T-helper 1 cell treated with Interleukin-12 subunit alpha and Interleukin-12 subunit beta and Interleukin-4 antibody, amounts not matched to agents 30 μg/mL and 1 μg/mL, for 36 hours (primary cell): ENCODE measurements around the gene ERBB2.

ENCODE experiments used
- H3K27ac Mint-ChIP-seq: one replicate; pipeline ENCODE4 v1.8.0; 2021; ENCODE audit warnings: mild to moderate bottlenecking, mixed read lengths
- H3K27me3 Mint-ChIP-seq: one replicate; pipeline ENCODE4 v1.8.0; 2021; ENCODE audit warnings: low read depth, mixed read lengths
- H3K36me3 Mint-ChIP-seq: one replicate; pipeline ENCODE4 v1.8.0; 2021; ENCODE audit warnings: low read depth, mixed read lengths
- H3K4me1 Mint-ChIP-seq: one replicate; pipeline ENCODE4 v1.8.0; 2021; ENCODE audit warnings: low read depth, mixed read lengths
- H3K4me3 Mint-ChIP-seq: one replicate; pipeline ENCODE4 v1.8.0; 2021; ENCODE audit warnings: mild to moderate bottlenecking, moderate library complexity, mixed read lengths
- H3K9me3 Mint-ChIP-seq: one replicate; pipeline ENCODE4 v1.8.0; 2021; ENCODE audit warnings: mixed read lengths

ERBB2 gene

DNA sequence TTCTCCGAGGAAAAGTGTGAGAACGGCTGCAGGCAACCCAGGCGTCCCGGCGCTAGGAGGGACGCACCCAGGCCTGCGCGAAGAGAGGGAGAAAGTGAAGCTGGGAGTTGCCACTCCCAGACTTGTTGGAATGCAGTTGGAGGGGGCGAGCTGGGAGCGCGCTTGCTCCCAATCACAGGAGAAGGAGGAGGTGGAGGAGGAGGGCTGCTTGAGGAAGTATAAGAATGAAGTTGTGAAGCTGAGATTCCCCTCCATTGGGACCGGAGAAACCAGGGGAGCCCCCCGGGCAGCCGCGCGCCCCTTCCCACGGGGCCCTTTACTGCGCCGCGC lies at the start of gene ERBB2:
Gene ERBB2 (plus strand): TSS at position 247 of the 330 bp plus-strand sequence. CDS start 175 bp downstream, outside the sequence.
- Mint-ChIP-seq H3K9me3 (no peaks in the 10 kb centered on the region), H3K4me1 (peaks cover 12% of the 10 kb centered on the region), H3K27me3 (peaks cover 53% of the 10 kb centered on the region), H3K36me3 (no peaks in the 10 kb centered on the region), H3K4me3 (no peak within 1 kb of the TSS), H3K27ac (no peak within 1 kb of the TSS)

DNA sequence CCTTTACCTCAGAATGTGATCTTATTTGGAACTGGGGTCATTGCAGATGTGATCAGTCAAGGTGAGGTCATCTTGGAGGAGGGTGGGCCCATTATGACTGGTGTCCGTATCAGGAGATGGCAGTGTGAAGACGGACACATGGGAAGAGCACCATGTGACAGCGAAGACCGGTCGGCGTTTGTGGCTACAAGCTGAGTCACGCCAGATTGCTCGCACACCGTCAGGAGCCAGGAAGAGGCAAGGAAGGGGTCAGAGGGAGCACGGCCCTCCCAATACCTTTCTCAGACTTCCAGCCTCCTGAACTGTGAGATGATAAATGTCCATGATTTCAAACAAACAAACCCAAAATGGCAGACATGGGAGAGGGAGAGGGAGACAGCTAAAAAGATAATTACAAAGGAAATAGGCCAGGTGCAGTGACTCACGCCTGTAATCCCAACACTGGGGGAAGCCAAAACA lies 49.7 kb upstream of the ERBB2 start:
- H3K9me3 Mint-ChIP-seq = no peaks in the 10 kb centered on the region
- H3K4me3 Mint-ChIP-seq = no peak overlapping the region
- H3K27me3 Mint-ChIP-seq = no peaks in the 10 kb centered on the region
- peaks cover 5% of the 10 kb centered on the region for H3K36me3 Mint-ChIP-seq
- no peak overlapping the region for H3K27ac Mint-ChIP-seq
- H3K4me1 Mint-ChIP-seq = peaks cover 13% of the 10 kb centered on the region

DNA sequence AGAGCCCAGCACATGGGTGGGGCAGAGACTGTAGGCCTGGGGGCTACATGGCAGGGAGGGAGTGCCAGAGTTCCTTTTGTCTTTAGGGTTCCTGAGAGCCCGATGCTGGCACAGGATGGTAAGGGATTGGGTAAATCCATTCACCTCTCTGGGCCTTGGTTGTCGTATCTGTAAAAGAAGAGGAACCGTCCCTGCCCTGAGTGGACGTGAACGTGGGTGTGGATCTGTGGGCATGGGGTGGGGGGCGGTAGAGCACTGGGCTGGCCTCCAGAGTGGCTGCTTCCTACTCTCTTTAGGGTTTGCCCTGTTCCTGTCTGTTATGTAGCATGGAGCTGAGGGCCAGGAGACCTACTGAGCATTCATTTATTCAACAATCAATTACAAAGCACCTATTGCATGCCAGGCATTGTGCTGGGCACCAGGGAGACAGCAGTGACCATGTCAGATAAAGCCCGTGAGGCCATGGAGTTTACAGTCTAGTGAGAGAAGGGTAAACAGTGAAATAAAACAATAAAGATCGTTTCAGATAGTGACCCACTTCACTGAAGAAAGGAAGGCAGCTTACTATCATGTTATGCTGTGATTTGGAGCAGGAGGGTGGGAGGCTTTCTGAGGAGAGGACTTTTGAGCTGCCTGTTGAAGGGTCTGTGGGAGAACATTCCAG lies 47.8 kb upstream of the ERBB2 start:
- H3K4me3 Mint-ChIP-seq = no peak overlapping the region
- no peaks in the 10 kb centered on the region for H3K27me3 Mint-ChIP-seq
- no peaks in the 10 kb centered on the region for H3K9me3 Mint-ChIP-seq
- H3K36me3 Mint-ChIP-seq = peaks cover 8% of the 10 kb centered on the region
- H3K4me1 Mint-ChIP-seq = peaks cover 17% of the 10 kb centered on the region
- peak overlapping the region; percentile 21 for H3K27ac Mint-ChIP-seq

DNA sequence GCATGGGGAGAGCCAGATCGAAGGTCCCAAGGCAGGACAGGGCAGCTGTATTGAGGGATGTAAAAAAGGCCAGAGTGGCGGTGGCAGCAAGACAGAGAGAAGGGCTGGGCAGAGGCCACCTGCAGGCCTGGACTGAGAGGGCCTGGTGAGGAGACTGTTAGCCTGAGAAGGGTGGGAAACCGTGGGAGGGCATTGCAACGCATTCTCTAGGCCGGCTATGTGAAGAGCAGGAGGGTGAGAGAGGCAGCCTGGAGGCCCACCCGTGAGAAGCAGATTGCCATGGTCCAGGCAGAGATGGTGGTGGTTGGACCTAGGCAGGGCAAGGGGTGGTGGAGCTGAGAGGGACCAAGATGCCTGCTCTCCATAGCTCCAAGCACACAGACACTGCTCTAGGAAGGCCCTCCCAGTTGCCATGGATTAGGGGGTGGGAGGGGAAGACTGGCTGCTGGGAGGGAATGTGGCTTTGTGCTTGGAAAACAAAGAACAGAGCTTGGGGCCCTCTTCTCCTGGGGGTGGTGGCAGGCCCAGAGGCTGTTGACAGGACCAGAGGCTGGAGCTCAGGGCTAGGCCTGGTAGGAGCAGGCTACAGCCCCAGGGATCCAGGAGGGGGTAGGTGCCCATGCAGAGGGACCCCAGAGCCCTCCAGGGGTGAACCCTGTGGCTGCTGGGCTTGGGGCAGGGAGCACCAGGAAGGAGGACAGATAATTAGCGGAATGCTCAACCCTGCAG lies 47.1 kb upstream of the ERBB2 start:
- H3K9me3 Mint-ChIP-seq = no peaks in the 10 kb centered on the region
- H3K27ac Mint-ChIP-seq = no peak overlapping the region
- no peaks in the 10 kb centered on the region for H3K27me3 Mint-ChIP-seq
- no peak overlapping the region for H3K4me3 Mint-ChIP-seq
- peaks cover 8% of the 10 kb centered on the region for H3K36me3 Mint-ChIP-seq
- peaks cover 17% of the 10 kb centered on the region for H3K4me1 Mint-ChIP-seq

DNA sequence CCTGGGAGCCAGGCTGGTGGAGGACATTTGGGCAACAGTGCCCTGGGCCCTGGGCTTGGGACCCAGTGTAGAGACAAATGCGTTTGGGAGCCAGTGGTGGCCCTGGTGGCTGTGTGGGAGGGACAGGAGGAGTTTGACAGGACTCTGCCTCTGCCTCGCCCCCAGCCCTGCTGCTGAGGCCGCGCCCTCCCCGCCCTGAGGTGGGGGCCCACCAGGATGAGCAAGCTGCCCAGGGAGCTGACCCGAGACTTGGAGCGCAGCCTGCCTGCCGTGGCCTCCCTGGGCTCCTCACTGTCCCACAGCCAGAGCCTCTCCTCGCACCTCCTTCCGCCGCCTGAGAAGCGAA lies 46.6 kb upstream of the ERBB2 start:
- peaks cover 17% of the 10 kb centered on the region for H3K4me1 Mint-ChIP-seq
- H3K4me3 Mint-ChIP-seq = no peak overlapping the region
- H3K27me3 Mint-ChIP-seq = no peaks in the 10 kb centered on the region
- peaks cover 8% of the 10 kb centered on the region for H3K36me3 Mint-ChIP-seq
- no peaks in the 10 kb centered on the region for H3K9me3 Mint-ChIP-seq
- no peak overlapping the region for H3K27ac Mint-ChIP-seq

DNA sequence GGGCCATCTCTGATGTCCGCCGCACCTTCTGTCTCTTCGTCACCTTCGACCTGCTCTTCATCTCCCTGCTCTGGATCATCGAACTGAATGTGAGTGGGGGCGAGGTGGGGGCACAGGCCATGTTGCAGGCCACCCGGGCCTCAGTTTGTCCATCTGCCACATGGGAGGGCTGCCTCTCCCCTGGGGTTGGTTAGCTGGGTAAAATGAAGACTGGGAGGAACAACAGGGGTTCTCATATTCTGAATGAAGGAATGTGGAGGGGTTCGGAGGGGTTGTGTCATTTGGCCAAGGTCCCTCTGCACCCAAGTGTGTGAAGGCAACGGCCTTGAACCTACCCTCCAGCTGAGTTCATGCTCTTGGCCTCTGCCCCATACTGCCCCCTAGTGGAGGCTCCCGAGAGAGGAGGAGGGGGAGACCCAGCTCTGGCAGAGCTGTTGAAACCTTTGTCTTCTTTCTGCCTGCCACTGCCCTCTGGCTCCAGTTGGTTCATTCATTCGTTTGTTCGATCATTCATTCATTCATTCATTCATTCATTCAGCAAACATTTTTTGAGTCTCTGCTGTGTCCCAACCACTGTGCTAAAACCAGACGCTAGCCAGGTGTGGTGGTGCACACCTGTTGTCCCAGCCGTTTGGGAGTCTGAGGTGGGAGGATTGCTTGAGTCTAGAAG lies 46.1 kb upstream of the ERBB2 start:
- H3K9me3 Mint-ChIP-seq = no peaks in the 10 kb centered on the region
- H3K27me3 Mint-ChIP-seq = no peaks in the 10 kb centered on the region
- H3K36me3 Mint-ChIP-seq = peaks cover 6% of the 10 kb centered on the region
- no peak overlapping the region for H3K4me3 Mint-ChIP-seq
- H3K4me1 Mint-ChIP-seq = peaks cover 17% of the 10 kb centered on the region
- H3K27ac Mint-ChIP-seq = peak overlapping the region; percentile 29

DNA sequence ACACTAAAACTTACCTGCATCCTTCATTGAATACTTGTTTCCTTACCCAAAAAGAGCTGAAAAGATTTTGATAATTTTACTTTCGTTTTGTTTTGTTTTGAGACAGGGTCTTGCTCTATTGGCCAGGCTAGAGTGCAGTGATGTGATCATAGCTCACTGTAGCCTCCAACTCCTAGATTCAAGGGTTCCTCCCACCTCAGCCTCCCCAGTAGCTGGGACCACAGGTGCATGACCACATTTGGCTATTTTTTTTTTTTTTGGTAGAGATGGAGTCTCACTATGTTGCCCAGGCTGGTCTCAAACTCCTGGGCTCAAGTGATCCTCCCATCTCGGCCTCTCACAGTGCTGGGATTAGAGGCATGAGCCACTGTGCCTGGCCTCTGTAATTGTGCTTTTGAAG lies 44.8 kb upstream of the ERBB2 start:
- H3K27me3 Mint-ChIP-seq = no peaks in the 10 kb centered on the region
- H3K9me3 Mint-ChIP-seq = no peaks in the 10 kb centered on the region
- peaks cover 6% of the 10 kb centered on the region for H3K36me3 Mint-ChIP-seq
- H3K4me1 Mint-ChIP-seq = peaks cover 17% of the 10 kb centered on the region
- H3K27ac Mint-ChIP-seq = no peak overlapping the region
- H3K4me3 Mint-ChIP-seq = no peak overlapping the region

DNA sequence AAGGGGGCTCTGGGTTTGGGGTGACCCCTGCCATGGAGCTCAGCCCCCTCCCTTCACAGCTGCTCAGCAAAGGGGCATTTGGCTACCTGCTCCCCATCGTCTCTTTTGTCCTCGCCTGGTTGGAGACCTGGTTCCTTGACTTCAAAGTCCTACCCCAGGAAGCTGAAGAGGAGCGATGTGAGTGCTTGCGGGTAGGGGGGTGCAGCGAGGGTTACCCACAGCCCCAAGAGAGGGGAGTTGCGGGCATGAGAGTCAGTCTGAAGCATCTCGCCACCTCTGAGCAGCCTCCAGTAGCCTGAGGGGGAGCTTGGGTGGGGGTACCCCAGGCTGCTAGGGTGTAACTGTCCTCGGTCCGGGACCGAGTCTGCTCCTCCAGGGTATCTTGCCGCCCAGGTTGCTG lies 41.5 kb upstream of the ERBB2 start:
- Mint-ChIP-seq H3K4me1 (peaks cover 16% of the 10 kb centered on the region), H3K27me3 (no peaks in the 10 kb centered on the region), H3K36me3 (peaks cover 13% of the 10 kb centered on the region), H3K4me3 (no peak overlapping the region), H3K9me3 (no peaks in the 10 kb centered on the region), H3K27ac (no peak overlapping the region)

DNA sequence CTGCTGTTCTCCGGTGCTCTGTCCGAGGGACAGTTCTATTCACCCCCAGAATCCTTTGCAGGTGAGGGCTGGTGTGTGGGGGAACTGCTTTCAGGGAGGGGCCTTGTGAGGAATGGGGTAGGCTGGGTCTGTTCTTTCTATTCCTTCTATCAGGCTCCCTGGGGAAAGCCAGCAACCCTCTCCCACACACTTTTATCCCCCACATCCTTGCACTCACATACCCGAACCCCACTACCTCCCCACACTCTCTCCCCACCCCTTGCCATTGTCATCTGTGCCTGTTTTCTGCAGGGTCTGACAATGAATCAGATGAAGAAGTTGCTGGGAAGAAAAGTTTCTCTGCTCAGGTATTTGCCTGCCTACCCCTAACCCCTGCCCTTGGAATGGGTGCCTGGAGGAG lies 41.1 kb upstream of the ERBB2 start:
- peaks cover 10% of the 10 kb centered on the region for H3K36me3 Mint-ChIP-seq
- no peaks in the 10 kb centered on the region for H3K9me3 Mint-ChIP-seq
- peaks cover 13% of the 10 kb centered on the region for H3K4me1 Mint-ChIP-seq
- no peak overlapping the region for H3K4me3 Mint-ChIP-seq
- no peaks in the 10 kb centered on the region for H3K27me3 Mint-ChIP-seq
- H3K27ac Mint-ChIP-seq = no peak overlapping the region

DNA sequence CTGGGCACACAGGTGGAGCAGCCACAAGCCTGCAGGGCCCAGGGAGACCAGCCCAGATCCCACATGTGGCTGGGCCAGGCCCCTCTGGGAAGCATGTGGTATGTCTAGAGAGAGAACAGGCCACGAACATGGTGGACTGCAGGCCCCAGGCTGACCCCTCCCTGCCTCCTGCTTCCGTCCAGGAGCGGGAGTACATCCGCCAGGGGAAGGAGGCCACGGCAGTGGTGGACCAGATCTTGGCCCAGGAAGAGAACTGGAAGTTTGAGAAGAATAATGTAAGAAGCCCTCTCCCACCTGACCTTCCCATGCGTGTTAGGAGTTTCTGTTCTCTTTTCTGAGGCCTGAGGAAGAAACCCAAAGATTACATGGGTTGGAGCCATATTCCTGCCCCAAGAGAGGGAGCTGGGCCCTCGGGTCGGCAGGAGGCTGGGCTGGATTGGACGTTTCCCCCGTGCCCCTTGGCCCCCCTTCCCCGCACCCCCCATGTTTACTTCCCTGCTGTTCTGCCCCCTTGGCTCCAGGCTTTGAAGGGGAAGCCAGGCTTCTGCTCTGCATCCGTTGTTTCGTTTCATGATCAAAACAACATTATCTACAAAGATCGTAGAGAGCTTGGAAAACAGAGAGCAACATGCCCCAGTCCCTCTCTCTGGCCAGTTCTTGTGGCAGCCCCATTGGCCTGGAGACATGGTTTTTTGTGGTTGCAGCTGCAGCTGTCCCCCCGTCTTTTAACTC lies 40.4 kb upstream of the ERBB2 start:
- H3K4me3 Mint-ChIP-seq = no peak overlapping the region
- peaks cover 11% of the 10 kb centered on the region for H3K36me3 Mint-ChIP-seq
- H3K9me3 Mint-ChIP-seq = no peaks in the 10 kb centered on the region
- H3K27ac Mint-ChIP-seq = no peak overlapping the region
- peaks cover 12% of the 10 kb centered on the region for H3K4me1 Mint-ChIP-seq
- H3K27me3 Mint-ChIP-seq = no peaks in the 10 kb centered on the region

DNA sequence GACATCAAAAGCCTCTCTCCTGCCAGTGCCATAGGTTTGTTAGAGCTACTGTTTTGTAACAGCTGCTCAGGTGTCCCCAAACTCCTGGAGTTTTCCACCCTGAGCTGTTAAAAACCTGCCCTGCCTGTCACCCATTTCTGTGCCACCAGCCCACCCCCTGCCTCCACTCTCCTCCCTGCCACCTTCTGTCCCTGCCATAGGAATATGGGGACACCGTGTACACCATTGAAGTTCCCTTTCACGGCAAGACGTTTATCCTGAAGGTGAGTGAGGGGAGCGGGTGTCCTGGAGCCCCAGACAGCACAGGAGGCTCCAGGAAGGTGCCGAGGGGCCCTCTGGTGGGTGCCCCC lies 39.9 kb upstream of the ERBB2 start:
- H3K4me3 Mint-ChIP-seq = no peak overlapping the region
- no peak overlapping the region for H3K27ac Mint-ChIP-seq
- peaks cover 11% of the 10 kb centered on the region for H3K36me3 Mint-ChIP-seq

DNA sequence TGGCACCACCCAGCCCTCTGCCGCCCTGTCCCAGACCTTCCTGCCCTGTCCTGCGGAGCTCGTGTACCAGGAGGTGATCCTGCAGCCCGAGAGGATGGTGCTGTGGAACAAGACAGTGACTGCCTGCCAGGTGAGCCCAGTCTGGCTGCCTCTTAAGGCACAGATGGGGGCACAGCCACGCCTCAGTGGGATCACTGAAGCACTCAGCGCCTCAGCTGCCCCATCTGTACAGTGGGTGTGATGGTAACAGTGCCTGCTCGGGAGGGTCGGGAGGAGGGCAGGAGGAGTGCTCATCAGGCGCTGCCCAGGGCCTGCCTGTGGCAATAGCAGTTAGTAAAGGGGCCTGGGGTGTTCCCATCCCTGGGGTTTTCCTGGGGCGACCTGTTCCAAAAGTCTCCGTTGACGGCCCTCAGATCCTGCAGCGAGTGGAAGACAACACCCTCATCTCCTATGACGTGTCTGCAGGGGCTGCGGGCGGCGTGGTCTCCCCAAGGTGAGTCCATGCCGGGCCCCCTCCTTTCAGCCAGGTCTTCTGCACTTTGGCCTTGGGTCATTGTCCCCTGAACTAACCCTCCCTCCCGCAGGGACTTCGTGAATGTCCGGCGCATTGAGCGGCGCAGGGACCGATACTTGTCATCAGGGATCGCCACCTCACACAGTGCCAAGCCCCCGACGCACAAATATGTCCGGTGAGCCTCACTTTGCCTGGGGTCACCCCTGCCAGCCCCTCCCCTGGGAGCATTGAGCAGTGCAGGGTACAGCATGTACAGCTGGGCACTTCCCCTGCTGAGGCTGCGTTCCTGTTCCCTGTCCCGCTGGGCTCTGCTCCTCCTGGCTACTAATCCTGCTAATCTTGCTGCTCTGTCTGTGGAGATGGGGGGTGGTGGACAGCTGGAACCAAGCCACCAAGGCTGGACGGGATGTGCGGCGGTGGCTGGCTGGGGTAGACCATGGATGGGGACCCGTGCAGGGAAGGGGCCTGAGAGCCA lies 39.2 kb upstream of the ERBB2 start:
- H3K27me3 Mint-ChIP-seq = peaks cover 6% of the 10 kb centered on the region
- no peak overlapping the region for H3K27ac Mint-ChIP-seq
- peaks cover 9% of the 10 kb centered on the region for H3K36me3 Mint-ChIP-seq
- peaks cover 2% of the 10 kb centered on the region for H3K4me1 Mint-ChIP-seq
- no peak overlapping the region for H3K4me3 Mint-ChIP-seq
- H3K9me3 Mint-ChIP-seq = no peaks in the 10 kb centered on the region

More for the DNA sequence above, 39.9 kb upstream of the ERBB2 start:
- Mint-ChIP-seq H3K4me1 (peaks cover 8% of the 10 kb centered on the region), H3K27me3 (peaks cover under 1% of the 10 kb centered on the region), H3K9me3 (no peaks in the 10 kb centered on the region)

DNA sequence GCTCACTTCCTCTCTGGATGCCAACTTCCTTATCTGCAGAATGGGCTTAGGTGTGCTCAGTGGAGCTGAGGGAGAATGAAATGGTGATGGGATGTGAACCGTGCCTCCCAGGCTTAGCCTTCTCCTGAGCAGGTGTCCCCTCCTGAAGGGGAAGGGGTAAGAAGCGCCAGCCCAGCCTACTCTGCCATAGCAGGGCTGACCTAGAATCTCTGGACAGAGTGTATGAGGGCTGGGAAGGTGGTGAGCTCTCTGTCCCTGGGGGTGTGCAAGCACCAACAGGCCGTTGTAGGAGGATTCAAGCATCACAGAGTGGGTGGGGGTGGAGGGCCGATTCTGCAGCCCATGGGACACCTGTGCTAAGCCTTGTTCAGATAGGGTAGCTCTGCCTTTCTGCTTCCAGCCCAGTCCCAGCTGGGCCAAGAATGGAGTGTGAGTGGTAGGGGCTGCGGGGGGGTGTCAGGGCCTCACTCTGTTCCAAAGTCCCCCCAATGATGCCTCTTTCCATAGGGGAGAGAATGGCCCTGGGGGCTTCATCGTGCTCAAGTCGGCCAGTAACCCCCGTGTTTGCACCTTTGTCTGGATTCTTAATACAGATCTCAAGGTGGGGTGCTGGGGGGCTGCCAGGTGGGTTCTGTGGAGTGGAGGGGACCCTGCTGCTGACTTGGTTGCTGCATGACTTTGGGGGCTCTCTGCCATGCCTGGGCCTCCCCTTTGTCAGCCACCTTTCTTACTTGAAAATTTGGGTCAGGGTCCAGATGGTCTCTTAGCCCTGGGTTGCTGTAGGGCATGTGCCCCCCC lies 37.9 kb upstream of the ERBB2 start:
- no peaks in the 10 kb centered on the region for H3K9me3 Mint-ChIP-seq
- H3K4me3 Mint-ChIP-seq = no peak overlapping the region
- H3K4me1 Mint-ChIP-seq = peaks cover 2% of the 10 kb centered on the region
- H3K27ac Mint-ChIP-seq = no peak overlapping the region
- H3K27me3 Mint-ChIP-seq = peaks cover 16% of the 10 kb centered on the region
- peaks cover 9% of the 10 kb centered on the region for H3K36me3 Mint-ChIP-seq
